Stomach (tissue), 4 donors: ENCODE data around the gene SCP2D1.

Source experiments
- CTCF ChIP-seq, 7 experiments: fragments of 450-650 bp in 4 of 7; fragments of 200-600 bp in 3 of 7; sonication (generic) in 3 of 7; IDR thresholded peaks; one replicate each; pipeline ENCODE4 v1.5.1; 2016 to 2019; ENCODE audit warnings: antibody characterized with exemption in 7 of 7, control low read depth in 2 of 7, mild to moderate bottlenecking in 1 of 7
- POLR2AphosphoS5 ChIP-seq, 3 donors: sonication (generic); formaldehyde crosslinking; IDR thresholded peaks; one replicate each; pipeline ENCODE4 v1.6.1; 2016; ENCODE audit warnings: antibody characterized with exemption in 3 of 3

DNA sequence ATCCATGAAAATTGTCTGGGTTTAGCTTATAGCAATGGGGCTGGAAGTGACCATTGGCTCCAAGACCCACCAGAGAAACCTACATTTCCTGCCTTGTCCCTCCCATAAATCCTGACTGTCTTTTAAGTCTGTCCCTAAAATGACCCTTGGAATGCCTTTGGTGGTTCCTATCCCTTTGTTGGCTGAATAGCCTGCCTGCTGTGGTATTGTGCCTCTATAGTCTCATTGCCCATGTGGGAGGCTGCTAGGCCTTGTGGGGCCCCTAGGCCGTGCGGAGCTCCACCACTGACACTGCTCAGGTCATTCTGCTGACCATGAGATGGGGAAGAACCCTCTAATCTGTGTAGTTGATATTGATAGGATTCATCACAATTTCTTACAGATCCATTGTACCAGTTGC lies 43.3 kb downstream of the SCP2D1 start:
- TF ChIP-seq CTCF (IDR thresholded peaks at IDR 0.05) (no peak), POLR2AphosphoS5 (IDR thresholded peaks at IDR 0.05) (no peak)
